GM18909 (cell line): ENCODE measurements around the gene PTPRG.

Experiments
- ATAC-seq: cut with Tn5 transposase; IDR thresholded peaks from one replicate; pipeline ENCODE4 v1.9.1; 2021; ENCODE audit warnings: mild to moderate bottlenecking; ENCODE audit not compliant: unreplicated experiment, poor library complexity

Gene PTPRG

DNA sequence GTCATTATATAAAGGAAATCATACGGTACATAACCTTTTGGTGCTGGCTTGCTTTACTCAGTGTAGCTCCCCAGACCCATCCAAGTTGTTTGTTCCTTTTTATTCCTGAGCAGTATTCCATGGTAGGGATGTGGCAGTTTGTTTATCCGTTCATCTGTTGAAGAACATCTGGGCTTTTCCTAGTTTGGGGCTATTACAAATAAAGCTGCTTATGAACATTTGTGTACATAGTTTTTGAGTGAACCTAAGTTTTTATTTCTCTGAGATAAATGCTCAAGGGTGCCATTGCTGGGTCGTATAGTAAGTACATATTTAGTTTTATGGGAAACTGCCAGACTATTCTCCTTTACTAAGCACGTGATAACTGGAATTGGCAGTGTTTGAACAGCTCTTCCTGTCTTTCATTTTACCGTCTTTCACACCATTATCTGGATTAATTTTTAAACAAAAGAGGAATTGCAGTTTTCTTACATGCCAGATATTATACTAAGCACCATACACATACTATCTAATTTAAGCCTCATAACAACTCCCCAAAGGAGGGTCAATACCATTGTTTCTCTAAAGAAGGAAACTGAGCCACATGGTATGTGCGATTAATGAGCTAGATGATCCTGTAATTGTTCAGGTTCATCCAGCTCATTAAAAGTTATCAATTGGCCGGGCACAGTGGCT, 85.6 kb downstream of the PTPRG start:
- no peak for ATAC-seq

DNA sequence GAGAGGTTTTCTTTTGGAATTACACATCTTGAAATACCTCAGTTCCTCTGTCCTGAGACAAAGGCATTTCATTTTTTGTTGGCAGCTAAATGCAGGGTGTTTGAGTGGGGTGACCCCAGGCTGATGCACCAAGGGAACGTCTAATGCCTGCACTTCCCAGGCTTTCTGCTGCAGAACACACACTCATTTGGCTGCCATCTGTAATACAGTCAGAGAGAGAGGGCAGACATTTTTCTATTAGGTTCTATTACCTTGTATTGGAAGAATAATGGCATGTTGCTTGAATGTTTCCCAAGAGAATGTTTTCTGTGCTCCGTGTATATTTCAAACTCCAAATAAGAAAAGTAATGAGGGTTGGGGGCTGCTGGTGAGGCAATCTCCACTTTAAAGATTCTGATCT, 87.1 kb downstream of the PTPRG start:
- ATAC-seq, result no peak

DNA sequence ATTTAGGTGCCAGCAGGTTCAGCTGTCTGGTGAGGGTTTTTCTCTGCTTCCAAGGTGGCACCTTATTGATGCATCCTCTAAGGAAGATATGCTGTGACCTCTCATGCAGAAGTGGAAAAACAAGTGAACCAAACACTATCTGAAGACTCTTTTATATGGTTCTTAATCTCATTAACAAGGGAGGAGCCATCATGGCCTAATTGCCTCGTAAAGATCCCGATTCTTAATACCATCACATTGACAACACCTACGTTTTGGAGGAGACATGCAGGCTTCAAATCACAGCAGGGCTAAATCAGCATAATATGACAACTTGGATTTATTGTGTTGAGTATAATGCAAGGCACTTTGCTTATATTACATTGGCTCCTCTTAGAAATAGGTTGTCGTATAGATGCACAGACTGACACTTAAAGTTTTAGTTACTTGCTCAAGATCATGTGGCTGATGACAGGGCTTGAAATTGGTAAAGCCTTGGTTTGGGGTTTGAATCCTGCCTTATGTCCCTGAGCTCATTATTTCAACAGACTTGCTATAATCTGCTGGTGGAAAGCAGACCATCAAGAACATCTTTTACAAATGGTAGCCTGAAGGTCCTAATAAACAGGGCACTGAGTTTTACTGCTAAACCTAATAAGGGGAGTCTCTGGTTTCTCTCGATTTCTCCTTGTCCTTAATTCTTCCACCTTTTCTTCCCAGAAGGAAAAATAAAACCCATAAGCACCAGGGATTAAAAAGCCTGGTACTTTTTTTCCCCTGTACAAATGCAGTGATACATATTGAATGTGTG, 88.2 kb downstream of the PTPRG start:
- ATAC-seq, result no peak

- no peak for ATAC-seq
Measured at GRCh38 chr3:61650276-61650675, 88.9 kb downstream of the PTPRG start.

GRCh38 chr3:61650719-61651410, 89.5 kb downstream of the PTPRG start:
- ATAC-seq, result no peak

DNA sequence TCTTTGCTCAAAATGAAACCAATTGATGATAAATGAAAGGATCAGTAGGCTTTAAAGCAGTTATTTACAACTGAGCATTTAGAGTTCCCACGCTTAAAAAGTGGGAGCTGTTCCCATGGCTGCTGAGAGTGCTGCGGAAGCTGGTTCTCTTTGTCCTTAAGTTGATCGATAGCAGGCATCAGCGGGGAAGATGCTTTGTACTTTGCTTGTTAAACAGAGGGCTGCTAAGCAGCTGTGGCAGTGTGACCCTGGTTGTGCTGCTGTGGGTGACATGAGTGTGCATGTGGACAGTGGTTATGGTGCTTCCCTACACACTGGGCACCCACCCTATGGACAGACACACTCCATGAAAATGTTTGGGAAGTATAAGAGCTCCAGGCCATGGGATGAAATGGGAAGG, 96.3 kb downstream of the PTPRG start:
- no peak for ATAC-seq

DNA sequence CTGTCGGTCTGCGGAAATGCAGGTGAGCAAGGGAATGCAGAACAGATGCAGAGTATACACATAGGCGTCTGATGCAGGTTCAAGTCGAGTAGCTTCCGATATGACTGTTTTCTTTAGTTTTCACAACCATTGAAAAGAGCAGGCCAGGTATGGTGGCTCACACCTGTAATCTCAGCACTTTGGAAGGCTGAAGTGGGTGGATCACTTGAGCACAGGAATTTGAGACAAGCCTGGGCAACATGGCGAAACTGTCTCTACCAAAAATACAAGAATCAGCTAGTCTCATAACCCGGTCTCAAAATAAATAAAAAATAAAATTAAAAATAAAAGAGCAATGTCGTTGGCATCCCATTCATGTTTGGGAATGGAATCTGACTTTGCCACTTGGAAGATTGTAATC, 101.5 kb downstream of the PTPRG start:
- no peak for ATAC-seq

- no peak for ATAC-seq
Measured at GRCh38 chr3:61663356-61664104, 102.2 kb downstream of the PTPRG start.

DNA sequence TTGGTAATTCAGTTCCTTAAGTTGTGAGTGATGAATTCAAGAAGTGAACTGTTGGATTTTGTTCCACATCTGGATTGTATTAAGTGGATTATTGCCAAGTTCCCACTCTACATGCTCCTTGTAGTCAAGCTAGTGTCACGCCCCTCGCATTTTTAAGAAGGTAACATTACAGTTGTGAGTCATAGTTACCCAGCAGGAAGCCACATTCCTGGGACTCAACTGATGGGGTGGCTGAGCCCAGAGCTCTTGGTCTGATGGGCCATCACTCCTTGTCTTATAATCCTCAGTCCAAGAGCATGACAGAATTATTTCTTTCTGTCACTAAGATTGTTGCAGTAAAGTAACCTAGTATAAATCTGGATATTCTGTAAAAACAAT, 102.7 kb downstream of the PTPRG start:
- ATAC-seq, result no peak

GRCh38 chr3:61665121-61665520, 103.8 kb downstream of the PTPRG start:
- ATAC-seq, result no peak

DNA sequence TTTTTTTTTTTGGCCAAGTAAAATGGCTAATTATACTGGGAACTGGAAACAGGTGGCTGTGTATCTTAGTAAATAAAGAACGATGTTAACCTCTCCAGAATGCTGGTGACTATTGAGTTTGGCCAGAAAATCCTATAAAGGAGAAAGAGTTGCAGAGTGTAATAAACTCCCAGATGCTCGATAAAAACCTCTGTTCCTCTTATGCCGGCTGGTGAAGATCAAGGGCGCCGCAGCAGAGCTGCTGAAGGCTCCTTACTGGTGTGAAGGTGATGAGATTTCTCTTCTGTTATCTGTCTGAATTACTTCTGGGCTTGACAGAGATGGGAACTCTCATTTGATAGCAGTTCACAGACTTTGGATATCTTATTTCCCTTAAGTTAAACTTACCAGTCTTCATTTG, 104.6 kb downstream of the PTPRG start:
- ATAC-seq, result no peak

DNA sequence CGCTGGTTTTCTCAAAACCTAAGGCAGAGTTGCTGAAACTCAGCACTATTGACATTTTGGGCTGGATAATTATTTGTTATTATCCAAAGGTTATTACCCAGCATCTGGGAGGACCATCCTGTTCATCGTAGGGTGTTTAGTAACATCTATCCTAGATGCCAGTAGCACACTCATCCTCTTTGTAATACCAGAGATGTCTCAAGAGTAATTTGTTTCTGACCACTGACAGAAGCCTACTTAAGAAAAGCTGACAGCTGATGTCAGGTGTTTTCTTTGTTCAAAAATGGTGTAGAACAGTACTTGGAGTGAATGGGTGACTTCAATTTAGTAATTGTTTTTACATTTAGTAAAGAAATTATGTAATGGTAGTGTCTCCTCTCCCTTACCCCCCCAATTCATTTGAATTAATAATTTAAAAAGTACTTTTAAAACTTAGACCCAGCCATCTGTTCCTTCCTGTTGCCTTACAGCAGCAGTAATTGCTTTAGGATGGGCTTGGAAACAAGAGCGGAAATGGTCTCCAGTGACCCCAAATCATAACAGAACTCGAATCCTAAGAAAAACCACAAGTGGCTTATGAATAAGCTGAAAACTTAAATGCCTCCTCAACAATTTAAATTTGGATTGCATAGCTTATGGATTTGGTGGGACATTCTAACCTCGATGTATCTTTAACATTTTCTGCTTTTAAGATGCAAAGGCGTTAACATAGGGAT, 105.4 kb downstream of the PTPRG start:
- no peak for ATAC-seq

- no peak for ATAC-seq
Measured at GRCh38 chr3:61667383-61667782, 106.0 kb downstream of the PTPRG start.

GRCh38 chr3:61667814-61668213, 106.4 kb downstream of the PTPRG start:
- ATAC-seq, result no peak

DNA sequence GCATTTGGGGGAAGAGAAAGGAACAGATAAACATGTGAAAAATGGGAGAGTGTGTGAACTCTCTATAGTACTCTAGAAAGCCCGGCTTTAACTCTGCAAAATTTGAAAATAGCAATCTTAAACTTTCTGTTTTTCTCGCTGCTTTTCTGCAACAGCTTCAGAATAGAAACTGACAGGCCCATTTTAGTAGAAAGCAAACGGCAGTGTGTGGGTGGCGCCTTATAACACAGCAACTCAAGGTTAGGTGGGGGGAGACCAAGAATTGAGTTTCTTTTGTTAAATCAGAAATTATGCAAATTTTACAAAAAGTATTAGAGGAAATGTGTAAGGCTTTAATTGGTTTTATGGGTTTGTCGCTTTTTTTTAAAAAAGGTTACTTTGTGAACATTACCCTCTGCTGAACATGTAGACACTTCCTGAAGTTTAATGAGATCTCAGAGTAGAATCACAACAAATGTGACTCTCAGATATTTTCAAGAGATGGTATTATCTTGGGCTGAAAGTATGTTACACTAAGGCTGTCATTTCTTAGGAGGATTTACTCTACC, 107.0 kb downstream of the PTPRG start:
- no peak for ATAC-seq

DNA sequence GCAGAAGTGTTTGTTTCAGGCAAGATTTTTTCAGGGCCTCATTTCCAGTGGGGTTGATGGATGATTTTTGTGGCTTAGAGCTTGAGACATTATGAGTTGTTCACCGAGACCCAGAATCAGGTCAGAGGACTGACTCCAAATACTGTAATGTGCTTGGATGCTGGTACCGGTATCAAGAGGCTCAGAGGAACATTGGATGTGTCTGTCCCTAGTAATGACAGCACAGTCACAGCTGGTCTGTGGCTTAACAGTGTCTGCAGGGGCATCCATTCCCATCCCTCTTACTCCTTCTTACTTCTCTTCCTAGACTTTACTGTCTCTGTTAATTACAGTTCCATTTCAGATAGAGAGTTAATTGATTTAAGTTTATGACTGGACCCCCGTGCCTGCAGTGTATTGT, 107.8 kb downstream of the PTPRG start:
- no peak for ATAC-seq

- no peak for ATAC-seq
Measured at GRCh38 chr3:61669668-61670299, 108.4 kb downstream of the PTPRG start.

DNA sequence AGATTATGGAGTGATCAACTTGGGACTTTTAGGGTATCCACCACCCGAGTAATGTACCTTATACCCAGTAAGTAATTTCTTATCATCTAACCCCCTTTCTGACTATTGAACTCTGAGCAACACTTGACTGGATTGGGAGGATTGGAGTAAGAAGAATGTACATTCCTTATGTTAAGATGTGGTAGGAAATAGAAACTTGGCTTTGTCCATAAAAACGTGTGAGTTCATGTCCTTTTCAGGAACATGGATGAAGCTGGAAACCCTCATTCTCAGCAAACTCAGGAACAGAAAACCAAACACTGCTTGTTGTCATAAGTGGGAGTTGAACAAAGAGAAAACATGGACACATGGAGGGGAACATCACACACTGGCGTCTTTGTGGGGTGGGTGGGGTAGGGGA, 112.3 kb downstream of the PTPRG start:
- ATAC-seq, result no peak

DNA sequence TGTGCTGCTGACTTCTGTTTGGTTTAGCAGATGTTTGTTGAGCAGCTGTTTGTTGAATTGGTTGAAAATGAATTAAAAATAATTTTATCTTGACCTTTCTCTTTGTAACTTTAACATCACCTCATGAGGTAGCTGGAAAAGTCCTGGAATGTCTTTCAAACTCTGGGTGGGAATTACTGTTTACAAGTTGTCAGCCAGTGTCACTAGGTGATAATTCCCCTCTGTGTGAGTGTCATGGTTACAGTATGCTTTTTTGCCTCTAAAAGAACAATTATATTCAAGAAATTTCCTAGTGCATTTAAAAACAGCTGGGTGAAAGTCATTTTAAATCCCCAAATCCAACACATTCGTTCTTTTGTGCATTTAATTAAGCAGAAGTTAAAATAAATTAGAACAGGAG, 113.2 kb downstream of the PTPRG start:
- ATAC-seq, result no peak
